Dermis blood vessel endothelial cell (primary cell): Measurements from ENCODE around the gene OTOG. TPM values are rescaled to one million over a fixed set of nuclear protein-coding genes. Genes with fewer than 3 reads are reported as not detected.
"Not testable (repeated sequence)": the region's sequence is repeated elsewhere in the genome, so short reads cannot be mapped to it uniquely, and the experiment has no call there.

ENCODE experiments used
- DNase-seq: peaks from one replicate; pipeline ENCODE4 v3.0.0; 2010
- total RNA-seq: library from RNA; depleted of rRNA; stranded (reverse); fragments of >200 nt; gene quantifications from 2 replicates; pipeline ENCODE4 v1.2.3, GENCODE V29; 2014

The OTOG gene
- total RNA-seq, 1 donor from 2014 or later, result not detected

DNA sequence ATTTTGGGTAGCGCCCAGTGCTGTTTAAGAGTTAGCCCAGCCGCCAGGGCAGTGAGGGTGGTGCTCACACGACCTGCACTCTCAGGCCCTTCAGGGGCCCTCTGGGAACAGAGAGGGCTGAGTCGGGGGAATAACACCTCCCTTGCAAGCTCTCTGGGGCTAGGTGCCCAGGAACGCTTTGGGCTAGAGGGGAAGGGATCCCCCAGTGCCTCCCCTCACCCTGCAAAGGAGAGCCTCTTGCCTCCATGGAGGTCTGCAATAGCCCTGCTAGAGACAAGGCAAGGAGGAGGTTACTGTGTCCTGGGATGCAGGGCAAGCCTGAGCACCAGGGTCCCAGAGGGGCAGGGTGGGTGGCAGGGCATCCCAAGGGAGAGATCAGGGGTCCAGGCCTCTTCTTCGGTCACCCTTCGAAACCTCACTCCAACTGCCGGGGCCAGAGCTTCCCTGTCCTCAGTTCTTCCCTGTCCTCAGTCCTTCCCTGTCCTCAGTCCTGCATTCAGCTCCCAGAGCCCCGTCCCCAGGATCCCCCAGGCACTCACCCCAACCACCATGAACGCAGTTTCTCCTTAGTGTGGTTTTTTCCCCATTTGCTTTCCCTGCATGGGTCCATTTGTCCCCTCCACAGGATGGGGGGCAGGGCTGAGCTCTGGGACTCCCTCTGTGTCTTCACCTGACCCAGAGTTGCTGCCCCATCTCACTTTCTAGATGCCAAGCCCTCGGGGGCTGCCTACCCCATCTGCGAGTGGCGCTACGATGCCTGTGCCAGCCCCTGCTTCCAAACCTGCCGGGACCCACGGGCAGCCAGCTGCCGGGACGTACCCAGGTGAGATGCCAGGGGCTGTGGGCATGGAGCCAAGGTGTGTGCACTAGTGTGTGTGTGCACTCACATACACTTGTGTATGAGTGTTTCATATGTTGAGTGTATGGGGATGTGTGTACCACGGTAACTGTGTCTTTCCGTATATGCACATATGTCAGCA, 60.8 kb downstream of the OTOG start:
- no peak for DNase-seq

GRCh38 chr11:17608821-17609220, 61.8 kb downstream of the OTOG start:
- no peak for DNase-seq

- DNase-seq, result no peak
Observed at GRCh38 chr11:17609291-17610084, 62.4 kb downstream of the OTOG start.

DNA sequence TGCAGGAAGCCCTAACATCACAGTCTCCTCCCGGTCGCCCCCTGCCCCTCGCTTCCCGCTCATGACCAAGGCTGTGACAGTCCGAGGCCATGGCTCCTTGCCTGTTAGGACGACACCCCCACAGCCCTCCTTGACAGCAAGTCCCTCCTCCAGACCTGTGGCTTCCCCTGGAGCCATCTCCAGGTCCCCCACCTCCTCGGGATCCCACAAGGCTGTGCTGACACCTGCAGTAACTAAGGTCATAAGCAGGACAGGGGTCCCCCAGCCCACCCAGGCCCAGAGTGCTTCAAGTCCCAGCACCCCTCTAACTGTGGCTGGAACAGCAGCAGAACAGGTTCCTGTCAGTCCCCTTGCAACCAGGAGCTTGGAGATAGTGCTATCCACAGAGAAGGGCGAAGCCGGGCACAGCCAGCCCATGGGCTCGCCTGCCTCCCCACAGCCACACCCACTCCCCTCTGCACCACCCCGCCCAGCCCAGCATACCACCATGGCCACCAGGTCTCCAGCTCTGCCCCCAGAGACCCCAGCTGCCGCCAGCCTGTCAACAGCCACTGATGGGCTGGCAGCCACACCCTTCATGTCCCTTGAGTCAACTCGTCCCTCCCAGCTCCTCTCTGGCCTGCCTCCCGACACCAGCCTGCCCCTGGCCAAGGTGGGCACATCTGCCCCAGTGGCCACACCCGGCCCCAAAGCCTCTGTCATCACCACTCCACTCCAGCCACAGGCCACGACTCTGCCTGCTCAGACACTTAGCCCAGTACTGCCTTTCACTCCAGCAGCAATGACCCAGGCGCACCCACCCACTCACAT, 63.2 kb downstream of the OTOG start:
- DNase-seq, result no peak

GRCh38 chr11:17611049-17611448, 64.0 kb downstream of the OTOG start:
- no peak for DNase-seq

DNA sequence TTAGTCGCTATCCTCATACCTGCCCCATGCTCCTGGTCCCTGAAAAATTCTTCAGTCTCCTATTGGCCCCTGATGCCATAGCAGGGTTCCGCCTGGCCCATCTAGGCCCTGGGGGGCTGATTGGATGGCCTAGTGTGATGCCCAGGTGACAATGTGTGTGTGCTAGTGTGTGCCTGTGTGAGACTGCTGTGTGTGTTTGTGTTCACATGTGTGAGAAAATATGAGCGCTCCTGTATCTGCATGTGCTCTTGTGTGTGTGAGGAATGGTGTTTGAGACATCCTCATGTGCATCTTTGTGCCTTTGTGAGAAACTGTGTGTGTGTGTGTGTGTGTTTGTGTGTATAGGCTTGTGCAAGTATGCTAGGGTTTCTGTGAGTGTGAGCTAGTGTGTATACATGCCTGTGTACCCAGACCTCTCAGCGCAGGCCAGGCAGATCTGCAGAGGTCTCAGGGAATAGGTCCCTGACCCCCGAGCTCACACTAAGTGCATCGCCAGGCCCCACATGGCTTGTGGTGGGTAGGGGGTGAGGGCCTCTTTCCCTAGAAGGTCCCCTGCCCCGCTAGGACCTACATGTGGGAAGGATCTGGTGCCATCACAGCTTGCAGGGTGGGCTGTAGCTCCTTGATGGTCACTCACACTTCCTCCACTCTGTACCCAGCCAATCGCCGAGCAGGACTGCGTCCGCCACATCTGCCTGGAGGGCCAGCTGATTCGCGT, 64.6 kb downstream of the OTOG start:
- no peak for DNase-seq

DNA sequence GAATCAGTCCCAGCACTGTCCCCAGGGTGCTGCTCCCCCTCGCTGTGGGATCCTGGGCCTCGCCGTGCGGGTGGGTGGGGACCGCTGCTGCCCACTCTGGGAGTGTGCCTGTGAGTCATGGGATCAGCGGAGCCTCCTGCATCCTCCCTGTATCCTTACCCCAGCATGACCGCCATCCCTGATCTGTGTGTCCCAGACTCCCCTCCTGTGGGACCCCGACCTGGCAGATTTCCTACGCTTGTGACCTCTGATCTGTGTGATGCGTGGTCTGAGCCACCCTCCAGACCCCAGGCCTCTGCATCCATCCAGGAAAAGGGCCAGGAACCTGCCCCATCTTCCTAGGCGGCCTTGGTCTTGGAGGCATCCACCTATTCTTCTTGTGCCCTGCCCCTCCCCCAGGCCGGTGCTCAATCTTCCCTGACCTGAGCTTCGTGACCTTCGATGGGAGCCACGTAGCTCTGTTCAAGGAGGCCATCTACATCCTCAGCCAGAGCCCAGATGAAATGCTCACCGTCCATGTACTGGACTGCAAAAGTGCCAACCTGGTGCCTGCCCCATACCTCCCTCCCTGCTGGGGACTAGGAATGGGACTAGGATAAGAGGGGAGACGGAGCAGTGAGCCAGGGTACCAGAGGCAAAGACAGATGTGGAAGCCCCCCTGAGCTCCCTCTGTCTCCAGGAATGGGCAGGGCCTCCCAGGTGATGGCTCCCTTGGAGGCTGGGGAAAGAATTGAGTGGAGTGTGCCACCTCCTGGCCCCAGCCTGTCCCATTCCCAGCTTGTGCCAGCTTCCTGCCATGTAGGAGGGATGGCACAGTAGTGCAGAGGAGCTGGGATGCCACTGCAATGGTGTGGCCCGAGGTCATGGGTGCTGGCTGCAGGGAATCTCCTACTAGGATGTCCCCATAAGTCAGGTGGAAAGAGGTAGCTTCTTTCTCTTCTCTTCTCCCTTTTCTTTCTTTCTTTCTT, 65.4 kb downstream of the OTOG start:
- no peak for DNase-seq

DNA sequence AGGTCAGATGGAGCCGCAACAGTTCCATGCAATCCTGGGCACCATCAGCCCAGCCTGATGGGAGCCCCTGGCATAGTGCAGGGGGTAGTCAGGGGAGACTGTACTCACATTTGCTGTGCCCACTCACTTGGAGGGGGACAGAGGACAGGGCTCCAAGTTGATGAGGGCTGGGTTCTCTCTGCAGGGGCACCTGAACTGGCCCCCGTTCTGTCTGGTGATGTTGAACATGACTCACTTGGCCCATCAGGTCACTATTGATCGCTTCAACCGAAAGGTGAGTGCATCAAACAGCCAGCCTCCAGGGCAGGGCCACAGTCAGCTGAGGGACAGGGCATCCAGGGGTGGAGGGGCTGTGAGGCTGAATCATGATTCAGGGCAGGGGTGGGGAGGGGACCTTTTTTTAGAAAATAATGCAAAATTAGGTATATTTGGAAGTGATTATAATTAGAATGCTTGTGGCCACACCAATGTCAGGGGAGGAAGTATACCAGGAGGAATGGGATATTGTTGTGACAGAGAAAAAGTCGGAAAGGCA, 66.4 kb downstream of the OTOG start:
- no peak for DNase-seq

GRCh38 chr11:17613983-17614382, 66.9 kb downstream of the OTOG start:
- no peak for DNase-seq

DNA sequence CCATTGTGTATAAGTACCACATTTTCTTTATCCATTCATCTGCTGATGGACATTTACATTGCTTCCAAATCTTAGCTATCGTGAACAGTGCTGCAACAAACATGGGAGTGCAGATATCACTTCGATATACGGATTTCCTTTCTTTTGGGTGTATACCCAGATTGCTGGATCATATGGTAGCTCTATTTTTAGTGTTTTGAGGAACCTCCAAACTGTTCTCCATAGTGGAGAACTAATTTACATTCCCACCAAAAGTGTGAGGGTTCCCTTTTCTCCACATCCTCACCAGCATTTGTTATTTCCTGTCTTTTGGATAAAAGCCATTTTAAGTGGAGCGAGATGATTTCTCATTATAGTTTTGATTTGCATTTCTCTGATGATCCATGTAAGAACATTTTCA, 75.7 kb downstream of the OTOG start:
- not testable (repeated sequence) for DNase-seq

DNA sequence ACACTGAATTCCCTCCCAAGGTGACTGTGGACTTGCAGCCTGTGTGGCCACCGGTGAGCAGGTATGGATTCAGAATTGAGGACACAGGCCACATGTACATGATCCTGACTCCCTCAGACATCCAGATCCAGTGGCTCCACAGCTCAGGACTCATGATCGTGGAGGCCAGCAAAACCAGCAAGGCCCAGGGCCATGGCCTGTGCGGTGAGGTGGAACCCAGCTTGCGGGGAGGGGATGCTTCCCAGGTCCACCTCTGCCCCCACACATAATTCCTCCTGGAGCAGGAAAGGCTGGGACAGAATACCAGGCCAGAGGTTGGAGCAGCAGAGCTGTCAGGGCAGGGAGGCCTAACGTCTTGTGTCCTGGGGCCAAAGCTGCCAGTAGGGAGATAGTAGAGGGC, 82.1 kb downstream of the OTOG start:
- DNase-seq, result no peak

- no peak for DNase-seq
Observed at GRCh38 chr11:17630936-17631335, 83.9 kb downstream of the OTOG start.

DNA sequence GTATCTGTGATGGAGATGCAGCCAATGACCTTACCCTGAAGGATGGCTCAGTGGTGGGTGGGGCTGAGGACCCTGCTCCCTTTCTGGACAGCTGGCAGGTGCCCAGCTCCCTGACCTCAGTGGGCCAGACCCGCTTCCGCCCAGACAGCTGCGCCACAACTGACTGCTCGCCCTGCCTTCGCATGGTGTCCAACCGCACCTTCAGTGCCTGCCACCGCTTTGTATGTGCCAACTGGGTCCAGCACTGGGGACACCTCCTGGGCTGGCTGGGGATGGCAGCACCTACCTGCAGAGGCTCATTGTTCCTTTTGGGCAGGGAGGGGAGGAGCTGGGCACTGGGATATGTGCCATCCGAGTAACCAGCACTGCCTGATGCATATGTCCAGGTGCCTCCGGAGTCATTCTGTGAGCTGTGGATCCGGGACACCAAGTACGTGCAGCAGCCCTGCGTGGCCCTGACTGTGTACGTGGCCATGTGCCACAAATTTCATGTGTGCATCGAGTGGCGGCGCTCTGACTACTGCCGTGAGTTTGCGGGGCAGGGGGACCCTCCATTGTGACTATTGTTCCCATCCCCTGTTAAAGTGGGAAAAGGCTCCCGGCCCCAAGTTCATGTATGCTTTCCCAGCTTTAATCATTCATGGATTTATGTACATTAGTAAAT, 84.8 kb downstream of the OTOG start:
- no peak for DNase-seq

- DNase-seq, result no peak
Observed at GRCh38 chr11:17633279-17633986, 86.4 kb downstream of the OTOG start.

GRCh38 chr11:17633987-17634775, 87.1 kb downstream of the OTOG start:
- DNase-seq, result no peak

- DNase-seq, result no peak
Observed at GRCh38 chr11:17634776-17635550, 87.9 kb downstream of the OTOG start.

- no peak for DNase-seq
Observed at GRCh38 chr11:17635551-17635938, 88.5 kb downstream of the OTOG start.

DNA sequence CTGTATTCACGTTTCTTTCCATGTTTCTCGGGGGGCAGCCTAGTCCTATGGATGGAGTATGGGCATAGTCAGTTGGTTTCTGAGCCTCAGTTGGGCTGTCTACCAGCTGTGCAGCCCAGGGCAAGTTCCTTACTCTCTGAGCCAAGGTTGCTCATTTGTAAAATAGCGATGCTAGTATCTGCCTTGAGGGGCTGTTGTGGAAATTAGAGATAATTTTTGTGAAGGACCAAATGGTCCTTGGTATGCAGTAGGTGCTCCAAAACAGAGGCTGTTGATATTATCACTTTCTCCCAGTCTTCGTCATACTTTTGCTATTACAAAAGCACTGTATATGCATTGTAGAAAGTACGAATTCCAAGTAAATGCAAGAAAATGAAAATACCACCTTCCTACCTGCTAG, 89.7 kb downstream of the OTOG start:
- DNase-seq, result no peak
